Smooth muscle cell of the coronary artery (primary cell): ENCODE measurements around the gene ALAS2. TPM values are rescaled to one million over a fixed set of nuclear protein-coding genes. Genes with fewer than 3 reads are reported as not detected.

Experiments used
- total RNA-seq: library from RNA; depleted of rRNA; stranded (reverse); fragments of >200 nt; gene quantifications from 2 replicates; pipeline ENCODE4 v1.2.3, GENCODE V29; 2014; ENCODE audit warnings: low replicate concordance

Gene ALAS2
- total RNA-seq = not detected in 2 replicates

GRCh38 chrX:55030271-55031205, at the start of gene ALAS2:
Gene ALAS2, minus strand, starts transcription at chrX:55030977. Its CDS starts 4,977 bp downstream, at chrX:55026000.

GRCh38 chrX:55074851-55075467, 44.2 kb upstream of the ALAS2 start, which contains the start of gene PAGE2B:
Gene PAGE2B, plus strand, starts transcription at chrX:55075030. Its CDS starts 1,012 bp downstream, at chrX:55076042.

GRCh38 chrX:54999717-55000598, 30.8 kb downstream of the ALAS2 start, which contains the start of gene APEX2:
Gene APEX2, plus strand, starts transcription at chrX:55000363. Its CDS starts 60 bp downstream, at chrX:55000423.

GRCh38 chrX:54994099-54994498, 36.7 kb downstream of the ALAS2 start, which contains the start of gene PFKFB1:
Gene PFKFB1, minus strand, starts transcription at chrX:54994188. Its CDS starts 181 bp downstream, at chrX:54994007.

Other genes with a start within 250 kb of the ALAS2 start
- gene ITIH6, start 232.7 kb downstream of the ALAS2 start, total RNA-seq = not detected in 2 replicates
- 110 and 379 TPM in 2 replicates for gene MAGED2, start 223.2 kb downstream of the ALAS2 start, total RNA-seq
- 5.9 and 18.3 TPM in 2 replicates for gene TRO, start 110.2 kb downstream of the ALAS2 start, total RNA-seq
- gene PFKFB1, start 36.8 kb downstream of the ALAS2 start, total RNA-seq = 0.08 TPM in 1 of 2 replicates, not detected in the other
- 2.7 and 7.7 TPM in 2 replicates for gene APEX2, start 30.6 kb downstream of the ALAS2 start, total RNA-seq
- not detected in 2 replicates for gene PAGE2B, start 44.1 kb upstream of the ALAS2 start, total RNA-seq
- gene PAGE2, start 58.0 kb upstream of the ALAS2 start, total RNA-seq = not detected in 2 replicates
- not detected in 2 replicates for gene PAGE5, start 189.4 kb upstream of the ALAS2 start, total RNA-seq
- not detected in 2 replicates for gene PAGE3, start 233.9 kb upstream of the ALAS2 start, total RNA-seq